Measurements from ENCODE around the gene USP2. TPM values are rescaled to one million over a fixed set of nuclear protein-coding genes. Genes with fewer than 3 reads are reported as not detected.

The USP2 gene
- total and polyA plus RNA-seq, 2 of the 4 experiments (the other 2 are of a cell fraction), result 0.18 to 0.79 TPM

- H2BK5ac ChIP-seq (ENCODE audit: low read depth, low read length, poor library complexity, severe bottlenecking), result no peak overlapping the region
- in situ Hi-C loops (cut with MboI; ENCODE audit: low sequenced_read_pairs) (no loop called here), intact Hi-C loops (cut with micrococcal nuclease) (loop anchor here (2.0 to 5.0 kb wide), 3 partner anchors 118 to 230 kb away; partner anchors contain the start of gene ABCG4), dilution Hi-C loops (cut with HindIII; ENCODE audit: low sequenced_read_pairs, unreplicated experiment) (no loop called here)
- no peak overlapping the region for H3K4me2 ChIP-seq (ENCODE audit: low read depth, low read length)
- WGBS, 2 experiments (ENCODE audit: extremely low coverage in 2 of 2, insufficient read length in 1 of 2), result 100% methylated on average over 1 of the region's 20 CpGs; no CpG with 5 or more reads in 1 of the 2 experiments
- H3K27me3 ChIP-seq (ENCODE audit: control insufficient read depth, insufficient read depth, low read length), result no peaks in the 10 kb centered on the region
- no peak for DNase-seq
- no peak overlapping the region for H3K4ac ChIP-seq (ENCODE audit: low read depth, low read length)
- no peak overlapping the region for H3K4me3 ChIP-seq (ENCODE audit: insufficient read depth, low read depth, low read length)
- H3K4me1 ChIP-seq (ENCODE audit: control insufficient read depth, insufficient read depth, low read length), result peaks cover 29% of the 10 kb centered on the region
- TF ChIP-seq NFE2L2 (IDR thresholded peaks at IDR 0.05; ENCODE audit: low read depth, low read length) (no peak), CEBPB (IDR thresholded peaks at IDR 0.05; ENCODE audit: low read depth, low read length) (no peak), FOS (IDR thresholded peaks at IDR 0.05; ENCODE audit: low read depth, low read length) (no peak), MAZ (IDR thresholded peaks at IDR 0.05; ENCODE audit: borderline replicate concordance, low read depth, low read length) (no peak), SMC3 (IDR thresholded peaks at IDR 0.05; ENCODE audit: low read depth, low read length) (no peak)
- no peak overlapping the region for H3K14ac ChIP-seq (replicated peaks; ENCODE audit: low read depth, low read length)
- no peak overlapping the region for H4K91ac ChIP-seq (ENCODE audit: insufficient read depth, low read depth, low read length)
- peaks cover 0 to 21% of the 10 kb centered on the region in 2 experiments; a peak in 3 of 4 replicates for H3K79me1 ChIP-seq (ENCODE audit: low read depth in 1 of 2, low read length in 2 of 2)
- peak overlapping the region; percentile 78; the same call in 1 of the 2 replicates for H2AK5ac ChIP-seq (ENCODE audit: low read depth, low read length)
- no peak overlapping the region for H3K18ac ChIP-seq (ENCODE audit: low read depth, low read length)
- peak overlapping the region; percentile 11 for H2AK9ac ChIP-seq (replicated peaks; ENCODE audit: low read depth, low read length, poor library complexity)
- H4K8ac ChIP-seq (ENCODE audit: low read depth in 2 of 2, low read length in 2 of 2), result no peak overlapping the region; a peak in 1 of 4 replicates
- H2BK15ac ChIP-seq (ENCODE audit: low read depth, low read length), result 0 out of 3 replicates have a peak overlapping the region, but pooled peaks have one; percentile 57
- H3K9me3 ChIP-seq (ENCODE audit: control insufficient read depth, insufficient read depth, low read length), result no peaks in the 10 kb centered on the region
- ChIA-PET POLR2A (ENCODE audit: unreplicated experiment) (no interaction called here), CTCF (interaction anchor here (0.8 to 2.1 kb wide), 5 partner anchors 15 to 117 kb away, joined by 3 to 16 read pairs (median 5); partner anchors contain the start of gene CBL)
- H3K56ac ChIP-seq (ENCODE audit: extremely low read depth, insufficient read depth, low read length), result no peak overlapping the region
- no TSS peak for BruUV-seq (replicated peaks)
- no peaks in the 10 kb centered on the region for H4K20me1 ChIP-seq (ENCODE audit: insufficient read depth, low read length)
- H4K5ac ChIP-seq (ENCODE audit: low read depth, low read length), result no peak overlapping the region
- H2BK20ac ChIP-seq (ENCODE audit: low read depth, low read length), result no peak overlapping the region; the same call in 1 of the 2 replicates
- H2AFZ ChIP-seq (replicated peaks; ENCODE audit: low read length, poor library complexity), result peak overlapping the region; percentile 56
- peaks cover 17% of the 10 kb centered on the region for H3K9me1 ChIP-seq (ENCODE audit: insufficient read depth, low read length)
- no peak for ATAC-seq (ENCODE audit: low read depth)
- no peak overlapping the region for H2BK120ac ChIP-seq (ENCODE audit: low read depth, low read length)
- H3K27ac ChIP-seq (ENCODE audit: insufficient read depth, low read length), result no peak overlapping the region
- no peak overlapping the region for H3K9ac ChIP-seq (ENCODE audit: low read depth, low read length)
- no peaks in the 10 kb centered on the region for H3K36me3 ChIP-seq (ENCODE audit: control insufficient read depth, insufficient read depth, low read length)
- no peak overlapping the region for H3K23ac ChIP-seq (ENCODE audit: low read depth, low read length)
These were observed 58.5 kb downstream of the USP2 start for GRCh38 chr11:119322921-119323531.

All from IMR-90 (cell line).